Colonic mucosa (tissue), 4 donors: ENCODE measurements around the gene ZSWIM6. TPM values are rescaled to one million over a fixed set of nuclear protein-coding genes. Genes with fewer than 3 reads are reported as not detected.

Experiments
- DNase-seq: peaks from one replicate; pipeline ENCODE4 v3.0.0-alpha.2; 2020
- H3K27ac ChIP-seq: fragments of 200-600 bp; one replicate; pipeline ENCODE4 v1.8.0; 2021
- H3K27me3 ChIP-seq: fragments of 200-600 bp; one replicate; pipeline ENCODE4 v1.8.0; 2021
- H3K36me3 ChIP-seq: fragments of 200-600 bp; one replicate; pipeline ENCODE4 v1.8.0; 2021
- H3K4me1 ChIP-seq: fragments of 200-600 bp; one replicate; pipeline ENCODE4 v1.8.0; 2021; ENCODE audit warnings: mild to moderate bottlenecking
- H3K4me3 ChIP-seq: fragments of 200-600 bp; one replicate; pipeline ENCODE4 v1.8.0; 2021
- H3K9ac ChIP-seq, 2 donors: one replicate each; pipeline ENCODE4 v1.7.0; 2013; ENCODE audit warnings: control low read depth in 2 of 2, low read depth in 2 of 2, low read length in 2 of 2
- H3K9me3 ChIP-seq: fragments of 200-600 bp; one replicate; pipeline ENCODE4 v1.8.0; 2021
- CTCF ChIP-seq: fragments of 200-600 bp; IDR thresholded peaks from one replicate; pipeline ENCODE4 v1.8.0; 2022; ENCODE audit warnings: antibody characterized with exemption, mild to moderate bottlenecking
- intact Hi-C: fragments of 100-400 bp; cut with DNase I; formaldehyde crosslinking; loops from one replicate; pipeline ENCODE4 v1.14.1; 2022
- total RNA-seq, 2 donors: library from RNA; stranded (reverse); fragmentation: NEBNext Ultra II Directional in 1 of 2; extraction: Animal tissue kit (Norgen Biotek cat#: 25700) in 1 of 2; gene quantifications; one replicate each; pipeline ENCODE4 v1.2.1, GENCODE V29; 2021
- donor health status: healthy.
- donor health status: DM: no; HTN: no; CAD: no.
- donor health status: DM: no; HTN: no; CAD: no.

ZSWIM6 gene
- total RNA-seq, 2 donors from 2014 or later, result 16.4 to 24.5 TPM

- no peak overlapping the region for H3K4me3 ChIP-seq
- H3K4me1 ChIP-seq, result peaks cover 4% of the 10 kb centered on the region
- H3K27me3 ChIP-seq, result no peaks in the 10 kb centered on the region
- H3K9me3 ChIP-seq, result no peaks in the 10 kb centered on the region
- H3K9ac ChIP-seq, result no peak overlapping the region
- no peaks in the 10 kb centered on the region for H3K36me3 ChIP-seq
- TF ChIP-seq CTCF, result no peak
- peak; percentile 47 for DNase-seq
- intact Hi-C loops, result no loop called here
- H3K27ac ChIP-seq, result peak overlapping the region; percentile 26
Observed at GRCh38 chr5:61467766-61468482, 135.9 kb downstream of the ZSWIM6 start.

GRCh38 chr5:61468483-61468865 lies 136.4 kb downstream of the ZSWIM6 start:
- H3K27ac ChIP-seq, result peak overlapping the region; percentile 26
- H3K9ac ChIP-seq, result no peak overlapping the region
- no peak for DNase-seq
- no peak overlapping the region for H3K4me3 ChIP-seq
- intact Hi-C loops, result no loop called here
- peaks cover 4% of the 10 kb centered on the region for H3K4me1 ChIP-seq
- no peak for TF ChIP-seq CTCF
- H3K36me3 ChIP-seq, result no peaks in the 10 kb centered on the region
- no peaks in the 10 kb centered on the region for H3K9me3 ChIP-seq
- no peaks in the 10 kb centered on the region for H3K27me3 ChIP-seq

- no peaks in the 10 kb centered on the region for H3K9me3 ChIP-seq
- no peak overlapping the region for H3K9ac ChIP-seq
- no peaks in the 10 kb centered on the region for H3K36me3 ChIP-seq
- intact Hi-C loops, result no loop called here
- DNase-seq, result no peak
- TF ChIP-seq CTCF, result no peak
- peaks cover 4% of the 10 kb centered on the region for H3K4me1 ChIP-seq
- no peak overlapping the region for H3K27ac ChIP-seq
- no peaks in the 10 kb centered on the region for H3K27me3 ChIP-seq
- no peak overlapping the region for H3K4me3 ChIP-seq
Observed at GRCh38 chr5:61471352-61471751, 139.3 kb downstream of the ZSWIM6 start.

GRCh38 chr5:61472172-61472958 lies 140.3 kb downstream of the ZSWIM6 start:
- Histone ChIP-seq H3K9ac (no peak overlapping the region), H3K36me3 (no peaks in the 10 kb centered on the region), H3K4me1 (peaks cover 4% of the 10 kb centered on the region), H3K27me3 (no peaks in the 10 kb centered on the region), H3K9me3 (no peaks in the 10 kb centered on the region), H3K4me3 (no peak overlapping the region), H3K27ac (no peak overlapping the region)
- TF ChIP-seq CTCF, result no peak
- no peak for DNase-seq
- intact Hi-C loops, result no loop called here

- DNase-seq, result no peak
- H3K9ac ChIP-seq, result no peak overlapping the region
- intact Hi-C loops, result no loop called here
- no peaks in the 10 kb centered on the region for H3K9me3 ChIP-seq
- no peak overlapping the region for H3K4me3 ChIP-seq
- TF ChIP-seq CTCF, result no peak
- no peaks in the 10 kb centered on the region for H3K27me3 ChIP-seq
- no peaks in the 10 kb centered on the region for H3K36me3 ChIP-seq
- H3K4me1 ChIP-seq, result no peaks in the 10 kb centered on the region
- no peak overlapping the region for H3K27ac ChIP-seq
Observed at GRCh38 chr5:61474746-61475145, 142.7 kb downstream of the ZSWIM6 start.
